SW480 (cell line): Measurements from ENCODE around the gene SNRNP200.

Experiments used
- DNase-seq: peaks from one replicate; pipeline ENCODE4 v3.0.0-alpha.2; 2016; ENCODE audit warnings: low spot score

SNRNP200 gene

DNA sequence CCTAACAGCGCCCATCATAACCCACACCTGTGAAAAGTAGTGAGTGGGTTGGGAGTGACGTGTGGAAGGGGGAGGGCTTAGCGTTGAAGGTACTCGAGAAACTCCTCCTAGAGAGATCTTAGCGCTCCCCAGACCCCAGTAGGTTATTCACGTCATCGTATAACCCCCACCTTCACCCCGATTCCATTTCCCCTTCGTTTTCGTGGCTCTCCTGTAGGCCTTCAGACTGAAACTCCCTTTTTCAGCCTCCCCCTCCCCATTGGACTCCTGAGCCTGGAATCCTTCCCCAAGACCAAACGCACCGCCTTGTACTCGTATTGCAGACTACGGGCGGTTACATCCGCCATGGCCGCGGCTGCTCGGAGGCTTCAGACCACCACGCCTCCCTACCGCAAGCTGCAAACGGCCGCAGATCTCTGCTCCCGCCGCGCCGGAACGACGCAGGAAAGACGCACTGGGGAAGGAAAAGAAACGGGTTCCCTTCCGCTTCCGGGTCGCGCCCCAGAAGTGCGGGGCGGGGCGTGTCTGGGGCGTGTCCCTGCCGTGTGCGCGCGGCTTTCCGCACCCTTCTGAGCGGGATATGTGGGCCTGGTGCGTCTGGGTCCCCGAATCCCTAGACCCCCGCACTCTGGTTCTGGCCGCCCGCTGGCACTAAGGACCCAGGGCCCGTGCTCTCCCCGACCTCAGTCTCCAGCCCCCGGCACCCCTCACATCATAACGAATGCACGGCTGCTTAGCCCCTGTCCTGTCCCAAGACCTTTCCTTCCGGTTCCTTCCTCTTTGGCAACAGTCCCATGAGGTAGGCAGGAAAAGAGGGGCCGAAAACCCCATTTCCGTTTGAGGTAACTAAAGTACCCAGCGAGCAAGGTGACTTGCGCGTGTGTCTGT is at the start of gene SNRNP200:
Gene SNRNP200 (minus strand): TSS at position 456 of the 888 bp plus-strand sequence. CDS start 109 bp downstream, at position 347.
- peak; percentile 93 for DNase-seq

- no peak for DNase-seq
Measured at GRCh38 chr2:96354492-96354891, 49.1 kb upstream of the SNRNP200 start.

DNA sequence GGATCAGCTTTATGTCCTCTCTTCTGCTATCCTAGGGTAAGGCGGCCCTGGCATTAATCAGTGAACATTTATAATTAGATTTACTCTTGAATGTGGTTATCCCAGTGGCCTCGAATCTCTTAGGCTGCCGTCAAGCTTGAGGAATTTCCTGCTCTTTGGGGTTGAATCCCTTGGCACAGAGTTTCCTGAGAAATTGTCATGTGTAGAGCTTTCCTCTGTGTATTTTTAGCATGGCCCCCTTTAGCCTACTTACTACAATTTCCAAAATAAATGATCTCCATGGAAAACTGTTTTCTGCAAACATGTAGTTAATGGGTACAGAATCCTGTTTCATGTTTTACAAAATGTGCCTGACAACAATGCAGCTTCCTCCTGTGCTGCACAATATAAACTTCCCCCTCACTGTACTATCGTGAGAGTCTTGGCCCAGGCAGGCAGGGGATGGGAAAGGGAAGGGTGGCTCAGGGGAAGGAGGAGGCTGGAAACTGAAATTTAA is 48.3 kb upstream of the SNRNP200 start:
- DNase-seq = peak; percentile 21

GRCh38 chr2:96353032-96353561 is 47.8 kb upstream of the SNRNP200 start:
- no peak for DNase-seq

DNA sequence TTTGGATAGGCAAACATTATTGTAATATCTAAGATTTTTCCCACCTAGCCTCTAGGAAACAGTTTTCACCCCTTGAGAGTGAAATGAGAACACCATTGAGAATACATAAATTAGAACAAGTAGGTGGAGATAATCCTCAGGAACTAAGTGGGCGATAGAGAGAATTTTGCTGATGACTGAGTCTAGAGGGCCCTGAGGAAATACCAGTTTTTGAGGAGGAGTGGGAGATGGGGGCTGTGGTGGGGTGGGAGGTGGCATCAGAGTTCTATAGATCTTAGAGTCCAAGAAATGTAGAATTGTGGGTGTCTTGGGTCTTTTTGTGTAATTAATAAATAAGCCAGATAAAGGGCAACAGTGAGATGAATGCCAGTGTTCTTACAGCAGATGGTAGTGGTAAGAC is 42.0 kb upstream of the SNRNP200 start:
- DNase-seq = no peak

GRCh38 chr2:96345868-96346462 is 40.6 kb upstream of the SNRNP200 start:
- DNase-seq = no peak

- no peak for DNase-seq
Measured at GRCh38 chr2:96345438-96345837, 40.1 kb upstream of the SNRNP200 start.

GRCh38 chr2:96344011-96344410 is 38.7 kb upstream of the SNRNP200 start:
- DNase-seq = no peak

DNA sequence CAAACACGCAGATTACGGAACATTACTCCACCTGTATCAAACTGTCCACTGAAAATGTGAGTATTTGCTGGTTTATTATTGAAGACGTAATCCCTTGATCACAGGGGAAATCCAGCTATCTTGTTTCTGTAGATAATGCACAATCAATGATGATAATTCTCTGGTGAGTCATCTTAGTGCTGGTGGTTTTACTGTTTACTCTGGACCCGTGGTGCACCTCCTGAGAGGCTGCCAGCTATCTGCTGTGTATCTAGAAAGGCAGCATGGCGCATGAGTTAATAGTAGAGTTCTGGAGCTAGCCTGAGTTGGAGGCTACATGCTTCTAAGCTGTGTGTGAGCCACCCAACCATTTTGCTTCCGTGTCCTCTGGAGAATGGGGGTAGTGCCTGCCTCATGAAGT is 36.7 kb upstream of the SNRNP200 start:
- DNase-seq = peak; percentile 49

DNA sequence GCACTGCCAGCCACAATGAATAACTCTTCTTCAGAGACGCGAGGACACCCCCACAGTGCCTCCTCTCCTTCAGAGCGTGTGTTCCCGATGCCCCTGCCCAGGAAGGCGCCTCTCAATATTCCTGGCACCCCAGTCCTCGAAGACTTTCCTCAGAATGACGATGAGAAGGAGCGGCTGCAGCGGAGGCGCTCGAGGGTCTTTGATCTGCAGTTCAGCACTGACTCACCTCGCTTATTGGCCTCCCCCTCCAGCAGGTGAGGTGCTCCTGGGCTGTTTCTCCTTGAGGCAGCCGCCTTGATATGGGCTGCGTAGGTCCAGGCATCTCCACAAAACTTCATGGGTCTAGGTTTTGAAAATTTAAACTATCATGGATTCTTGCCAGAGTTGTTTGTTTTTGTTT is 36.3 kb upstream of the SNRNP200 start:
- no peak for DNase-seq

DNA sequence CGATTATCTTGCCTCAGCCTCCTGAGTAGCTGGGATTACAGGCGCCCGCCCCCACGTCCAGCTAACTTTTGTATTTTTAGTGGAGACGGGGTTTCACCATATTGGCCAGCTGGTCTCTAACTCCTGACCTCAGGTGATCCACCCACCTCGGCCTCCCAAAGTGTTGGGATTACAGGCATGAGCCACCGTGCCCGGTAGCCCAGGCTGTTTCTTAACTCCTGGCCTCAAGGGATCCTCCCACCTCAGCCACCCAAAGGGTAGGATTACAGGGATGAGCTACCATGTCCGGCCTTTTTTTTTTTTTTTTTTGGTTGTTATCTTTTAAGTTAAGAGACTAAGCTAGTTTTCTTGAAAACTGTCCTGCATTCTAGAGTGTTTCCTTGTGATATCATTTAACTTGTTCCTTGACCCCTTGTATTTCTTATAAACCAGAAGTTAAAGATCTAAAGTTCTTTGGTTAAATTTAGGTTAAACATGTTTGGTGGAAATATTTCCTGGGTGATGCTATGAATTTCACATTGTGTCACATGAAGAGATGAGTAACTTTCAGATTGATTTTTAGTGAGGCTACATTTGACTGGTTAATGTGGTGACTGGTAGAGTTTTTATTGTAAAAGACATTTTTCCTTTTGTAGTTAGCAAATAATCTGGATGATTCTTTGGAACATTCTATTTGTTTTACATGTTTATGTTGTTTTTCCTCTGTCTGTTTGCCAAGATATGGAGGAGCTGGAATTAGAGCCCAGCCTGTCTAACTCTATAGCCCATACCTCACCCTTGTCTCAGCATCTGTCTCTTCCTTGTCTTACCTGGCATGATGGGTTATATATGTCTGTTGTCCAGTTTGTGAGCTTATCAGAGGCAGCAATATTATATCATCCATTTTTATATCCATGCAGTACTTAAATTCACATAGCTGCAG is 35.4 kb upstream of the SNRNP200 start:
- DNase-seq = no peak

GRCh38 chr2:96336873-96337272 is 31.5 kb upstream of the SNRNP200 start:
- no peak for DNase-seq

GRCh38 chr2:96336104-96336775 is 30.9 kb upstream of the SNRNP200 start:
- no peak for DNase-seq

GRCh38 chr2:96333708-96334107 is 28.4 kb upstream of the SNRNP200 start:
- DNase-seq = no peak

GRCh38 chr2:96330407-96330806 is 25.1 kb upstream of the SNRNP200 start:
- no peak for DNase-seq

DNA sequence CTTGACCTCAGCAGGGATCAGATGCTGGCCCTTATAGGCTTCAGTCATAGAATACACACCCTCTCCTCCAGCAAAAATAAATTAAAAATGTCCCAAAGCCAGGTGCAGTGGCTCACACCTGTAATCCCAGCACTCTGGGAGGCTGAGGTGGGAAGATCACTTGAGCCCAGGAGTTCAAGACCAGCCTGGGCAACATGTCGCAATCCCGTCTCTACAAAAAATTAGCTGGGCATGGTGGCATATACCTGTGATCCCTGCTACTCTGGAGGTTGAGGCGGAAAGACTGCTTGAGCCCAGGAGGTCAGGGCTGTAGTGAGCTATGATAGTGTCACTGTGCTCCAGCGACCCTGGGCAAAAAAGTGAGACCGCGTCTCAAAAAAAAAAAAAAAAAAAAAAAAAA is 24.5 kb upstream of the SNRNP200 start:
- DNase-seq = no peak

DNA sequence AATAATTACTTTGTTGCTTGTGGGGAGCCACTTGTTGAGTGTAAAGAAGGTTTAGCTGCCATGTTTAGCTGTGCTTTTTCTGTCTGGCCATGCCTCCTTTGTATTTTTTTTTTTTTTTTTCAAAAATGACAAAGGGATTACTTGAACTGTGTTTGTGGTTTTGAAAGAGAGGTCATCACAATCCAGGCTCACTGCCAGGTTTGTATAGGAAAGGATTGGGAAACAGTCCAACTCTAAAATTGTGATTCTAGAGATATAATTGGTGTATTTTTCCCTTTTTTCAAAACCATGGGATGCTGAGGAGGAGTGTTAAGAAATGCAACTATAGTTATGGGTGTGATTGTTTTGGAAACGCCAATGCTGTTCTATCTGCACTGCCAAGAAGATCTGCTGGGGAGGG is 24.1 kb upstream of the SNRNP200 start:
- DNase-seq = no peak

DNA sequence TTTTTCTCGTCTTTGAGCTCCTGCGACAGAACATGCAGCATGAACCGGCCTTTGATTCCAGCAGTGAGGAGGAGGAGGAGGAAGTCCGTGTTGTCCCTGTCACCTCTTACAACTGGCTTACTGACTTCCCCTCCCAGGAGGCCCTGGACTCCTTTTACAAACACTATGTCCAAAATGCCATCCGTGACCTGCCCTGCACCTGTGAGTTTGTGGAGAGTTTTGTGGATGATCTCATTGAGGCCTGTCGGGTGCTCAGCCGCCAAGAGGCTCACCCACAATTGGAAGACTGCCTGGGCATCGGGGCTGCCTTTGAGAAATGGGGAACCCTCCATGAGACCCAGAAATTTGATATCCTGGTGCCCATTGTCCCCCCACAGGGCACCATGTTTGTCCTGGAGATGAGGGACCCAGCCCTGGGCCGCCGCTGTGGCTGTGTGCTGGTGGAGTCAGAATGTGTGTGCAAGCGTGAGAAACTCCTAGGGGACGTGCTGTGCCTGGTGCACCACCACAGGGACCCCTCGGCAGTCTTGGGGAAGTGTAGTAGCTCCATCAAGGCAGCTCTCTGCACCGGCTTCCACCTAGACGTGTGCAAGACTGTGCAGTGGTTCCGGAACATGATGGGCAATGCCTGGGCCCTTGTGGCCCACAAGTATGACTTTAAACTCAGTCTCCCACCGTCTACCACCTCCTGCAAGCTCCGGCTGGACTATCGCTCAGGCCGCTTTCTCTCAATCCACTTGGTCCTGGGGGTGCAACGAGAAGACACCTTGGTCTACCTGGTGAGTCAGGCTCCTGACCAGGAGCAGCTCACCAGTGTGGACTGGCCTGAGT is 21.9 kb upstream of the SNRNP200 start:
- DNase-seq = no peak

- no peak for DNase-seq
Measured at GRCh38 chr2:96326564-96326963, 21.2 kb upstream of the SNRNP200 start.

DNA sequence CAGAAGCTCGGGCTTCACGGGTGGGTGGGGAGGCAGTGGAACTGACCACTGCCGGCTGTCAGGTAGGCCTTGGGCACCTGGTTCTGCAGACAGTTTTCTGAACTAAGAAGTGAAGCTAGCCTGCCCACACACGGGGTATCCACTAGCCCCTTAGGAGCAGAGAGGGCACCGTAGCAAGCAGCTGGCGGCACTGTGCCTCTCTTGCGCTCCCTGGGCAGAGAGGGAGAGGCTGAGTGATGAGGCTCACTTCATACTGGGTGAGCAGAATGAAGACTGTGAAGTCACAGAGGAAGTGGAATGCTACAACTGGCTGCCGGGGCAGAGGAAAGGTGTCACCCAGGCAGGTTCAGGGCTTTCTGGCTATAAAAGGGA is 20.5 kb upstream of the SNRNP200 start:
- peak; percentile 31 for DNase-seq
